NCI-H82 (cell line): ENCODE data around the gene CEACAM4.
"Not testable (repeated sequence)": the region's sequence is repeated elsewhere in the genome, so short reads cannot be mapped to it uniquely, and the experiment has no call there.

Experiments used
- DNase-seq: peaks from one replicate; lab custom pipeline; 2025; lab: John Stamatoyannopoulos, UW

CEACAM4 gene

GRCh38 chr19:41626877-41627276 is at the start of gene CEACAM4:
Gene CEACAM4, minus strand, starts transcription at chr19:41627074. Its CDS starts 111 bp downstream, at chr19:41626963.
- DNase-seq = no peak

DNA sequence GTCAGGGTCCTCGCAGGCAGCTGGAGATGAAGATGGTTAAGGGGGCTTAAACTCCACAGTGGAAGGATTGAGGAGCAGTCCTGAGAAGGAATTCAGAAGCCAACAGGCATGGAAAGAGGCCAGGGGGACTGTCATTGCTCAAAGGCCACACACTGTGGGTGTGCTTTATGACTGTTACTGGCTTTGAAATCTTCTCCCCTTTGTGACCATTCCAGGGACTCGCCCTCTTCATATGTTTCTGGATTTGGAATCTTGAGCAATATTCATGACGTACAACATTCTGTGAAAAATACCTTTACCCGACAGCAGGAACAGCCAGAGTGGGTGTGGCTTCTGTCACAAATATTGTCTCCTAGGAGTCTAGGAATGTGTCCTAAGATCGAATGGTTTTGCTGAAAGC is 44.6 kb upstream of the CEACAM4 start:
- no peak for DNase-seq

DNA sequence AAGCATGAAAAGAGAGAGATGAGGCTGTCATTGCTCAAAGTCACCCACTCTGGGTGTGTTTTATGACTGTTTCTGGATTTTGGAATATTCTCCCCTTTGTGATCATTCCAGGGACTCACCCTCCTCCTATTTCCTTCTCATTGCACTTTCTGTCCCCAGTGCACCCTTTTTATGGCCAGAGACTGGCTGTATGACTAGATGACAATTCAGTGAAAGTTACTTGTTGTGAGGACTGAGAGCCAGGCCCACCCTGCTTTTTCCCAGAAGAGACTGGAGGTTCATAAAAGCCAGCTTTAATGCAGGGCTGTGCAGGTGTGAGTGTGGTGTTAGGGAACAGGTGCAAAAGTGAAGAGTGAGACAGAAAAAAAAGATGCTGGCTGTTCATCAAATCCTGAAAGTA is 43.9 kb upstream of the CEACAM4 start:
- no peak for DNase-seq

GRCh38 chr19:41668315-41668714 is 41.4 kb upstream of the CEACAM4 start:
- DNase-seq = no peak

DNA sequence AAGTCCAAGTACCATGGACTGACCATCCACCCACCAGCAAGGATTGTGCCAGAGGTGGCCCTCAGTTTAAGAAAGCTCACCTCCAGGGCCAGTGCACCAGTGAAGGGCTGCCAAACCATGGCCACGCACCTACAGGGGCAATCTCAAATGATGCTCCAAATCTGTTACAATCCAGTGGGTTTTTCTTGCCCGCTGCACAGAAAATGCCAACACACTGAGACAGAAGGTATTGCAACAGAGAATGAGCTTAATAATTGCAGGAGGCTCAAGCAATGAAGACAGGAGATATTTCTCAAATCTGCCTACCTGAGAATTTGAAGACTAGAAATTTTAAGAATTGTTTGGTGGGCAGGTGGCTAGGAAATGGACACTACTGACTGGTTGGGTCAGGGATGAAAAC is 39.2 kb upstream of the CEACAM4 start:
- no peak for DNase-seq

DNA sequence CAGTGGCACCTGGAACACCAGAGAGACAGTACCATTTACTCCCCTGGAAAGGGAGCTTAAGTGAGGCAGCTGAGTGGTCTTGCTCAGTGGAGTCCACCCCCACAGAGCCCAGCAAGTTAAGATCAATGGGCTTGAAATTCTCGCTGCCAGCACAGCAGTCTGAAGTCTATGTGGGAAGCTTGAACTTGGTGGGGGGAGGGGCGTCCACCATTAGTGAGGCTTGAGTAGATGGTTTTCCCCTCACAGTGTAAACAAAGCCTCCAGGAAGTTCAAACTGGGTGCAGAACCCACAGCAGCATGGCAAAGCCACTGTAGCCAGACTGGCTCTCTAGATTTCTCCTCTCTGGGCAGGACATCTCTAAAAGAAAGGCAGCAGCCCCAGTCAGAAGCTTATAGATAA is 30.3 kb upstream of the CEACAM4 start:
- no peak for DNase-seq

- DNase-seq = not testable (repeated sequence)
These were observed 29.9 kb upstream of the CEACAM4 start for GRCh38 chr19:41656756-41657155.

DNA sequence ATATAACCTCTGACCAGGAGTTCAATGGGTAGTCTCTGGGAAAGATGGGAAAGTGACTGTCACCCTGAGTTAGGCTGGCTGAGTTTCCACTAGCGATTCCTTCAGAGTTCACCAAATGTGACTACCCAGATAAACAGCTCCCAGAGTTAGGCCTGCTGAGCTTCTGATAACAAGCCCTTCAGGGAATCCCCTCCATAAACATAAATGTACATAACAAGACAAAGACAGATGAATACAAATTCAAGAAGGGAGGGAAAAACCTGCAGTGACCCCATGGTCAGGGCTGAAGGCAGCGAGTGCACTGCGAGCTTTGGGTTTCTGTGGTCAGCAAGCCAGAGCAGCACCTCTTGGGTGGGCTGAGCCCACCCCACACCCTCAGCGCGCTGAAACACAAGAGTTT is 25.4 kb upstream of the CEACAM4 start:
- DNase-seq = no peak

DNA sequence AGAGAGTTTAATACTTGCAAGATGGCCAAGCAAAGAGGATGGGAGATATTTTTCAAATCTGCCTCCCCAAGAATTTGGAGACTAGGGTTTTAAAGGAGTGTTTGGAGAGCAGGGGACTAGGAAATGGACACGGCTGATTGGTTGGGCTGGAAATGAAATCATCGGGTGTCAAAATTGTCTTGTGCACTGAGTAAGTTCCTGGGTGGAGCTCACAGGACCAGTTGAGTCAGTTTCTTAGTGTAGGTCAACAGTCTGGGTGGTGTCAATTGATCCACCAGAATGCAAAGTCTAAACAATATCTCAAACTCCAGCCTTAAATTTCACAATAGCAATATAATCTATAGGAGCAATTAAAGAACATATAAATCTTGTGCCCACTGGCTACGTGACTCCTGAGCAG is 23.0 kb upstream of the CEACAM4 start:
- DNase-seq = no peak

- DNase-seq = peak; percentile 21
These were observed 19.8 kb upstream of the CEACAM4 start for GRCh38 chr19:41646589-41647204.

DNA sequence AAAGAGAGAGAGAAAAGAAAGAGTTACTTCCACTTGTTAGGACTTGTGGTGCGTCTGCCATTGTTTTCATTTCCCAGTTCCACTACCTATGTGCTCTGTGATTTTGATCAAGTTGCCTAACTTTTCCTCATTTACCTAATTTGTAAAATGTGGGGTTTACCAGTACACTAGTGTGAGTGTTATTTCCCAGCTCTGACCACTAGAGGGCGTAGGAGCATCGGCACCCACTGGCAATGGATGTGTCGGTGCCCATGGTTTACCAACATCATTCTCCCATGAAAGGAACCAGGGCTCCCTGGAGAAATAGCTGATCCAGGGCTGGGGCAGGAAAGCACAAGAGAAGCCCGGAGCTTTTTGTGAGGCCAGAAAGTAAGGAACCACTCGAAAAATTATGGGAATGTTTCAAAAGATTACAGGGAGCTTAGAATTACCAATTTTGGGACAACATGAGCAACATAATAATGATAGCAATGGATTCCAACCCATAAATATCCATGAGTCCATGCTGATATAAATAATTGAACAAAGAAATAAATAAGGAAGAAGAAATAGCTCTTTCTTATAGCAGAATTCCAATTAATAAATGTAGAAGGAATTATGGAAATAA is 15.1 kb upstream of the CEACAM4 start:
- DNase-seq = peak; percentile 79

DNA sequence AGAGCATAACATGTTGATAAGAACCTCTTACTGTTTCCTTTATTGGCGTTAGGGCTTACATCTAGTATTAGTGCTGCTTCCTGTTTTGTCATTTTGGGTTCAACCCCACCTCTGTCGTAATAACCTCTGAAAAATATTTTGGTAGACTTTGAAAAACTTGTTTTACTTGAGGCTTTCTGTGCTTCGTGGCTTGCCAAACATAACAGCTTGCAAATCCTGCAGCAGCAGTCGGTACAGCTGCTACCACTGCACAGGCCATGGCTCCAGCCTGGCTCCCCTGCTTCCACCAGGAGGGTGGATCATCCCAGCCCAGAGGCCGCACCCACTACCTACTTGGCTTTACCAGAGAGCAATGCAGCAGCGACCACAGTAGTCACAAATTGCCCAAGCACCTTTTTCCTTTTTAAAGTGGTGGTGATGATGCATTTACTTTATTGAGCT is 11.8 kb upstream of the CEACAM4 start:
- DNase-seq = no peak

- DNase-seq = no peak
These were observed 10.6 kb upstream of the CEACAM4 start for GRCh38 chr19:41637484-41637883.

DNA sequence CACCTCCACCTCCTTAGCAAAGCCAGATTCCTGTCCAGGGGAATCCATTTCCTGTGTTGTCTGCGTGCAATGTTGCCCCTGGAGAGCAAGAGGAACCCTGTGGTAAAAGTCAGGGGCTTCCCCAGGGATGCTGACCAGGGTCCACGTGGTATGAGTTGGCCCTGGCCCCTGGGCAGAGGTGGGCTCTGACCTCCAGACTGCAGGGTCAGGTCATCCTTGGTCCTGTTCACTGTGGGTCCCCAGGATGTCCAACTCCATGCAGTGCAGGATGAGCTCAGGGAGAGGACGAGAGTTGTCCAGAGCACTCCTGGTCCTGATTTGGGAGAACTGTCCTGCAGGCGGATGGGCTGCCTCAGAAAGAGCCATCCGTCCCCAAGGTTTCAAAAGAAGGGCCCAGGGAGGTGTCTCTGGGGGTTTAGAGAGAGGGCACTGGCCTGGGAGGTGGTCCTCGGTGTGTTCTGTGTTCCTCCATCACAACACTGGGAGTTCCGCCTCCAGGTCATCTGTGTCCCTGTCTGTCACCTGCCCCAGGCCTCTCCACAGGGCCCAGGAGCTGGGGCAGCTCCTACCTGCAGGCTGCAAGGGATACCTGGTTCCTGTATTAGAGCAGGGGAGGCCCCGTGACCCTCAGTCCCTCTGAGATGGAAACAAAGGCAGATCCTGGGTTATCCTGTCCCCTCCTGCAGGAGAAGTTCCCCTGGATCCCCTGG is 1.2 kb upstream of the CEACAM4 start:
- no peak for DNase-seq

GRCh38 chr19:41626278-41626677 is 596 bp downstream of the CEACAM4 start:
- DNase-seq = no peak

DNA sequence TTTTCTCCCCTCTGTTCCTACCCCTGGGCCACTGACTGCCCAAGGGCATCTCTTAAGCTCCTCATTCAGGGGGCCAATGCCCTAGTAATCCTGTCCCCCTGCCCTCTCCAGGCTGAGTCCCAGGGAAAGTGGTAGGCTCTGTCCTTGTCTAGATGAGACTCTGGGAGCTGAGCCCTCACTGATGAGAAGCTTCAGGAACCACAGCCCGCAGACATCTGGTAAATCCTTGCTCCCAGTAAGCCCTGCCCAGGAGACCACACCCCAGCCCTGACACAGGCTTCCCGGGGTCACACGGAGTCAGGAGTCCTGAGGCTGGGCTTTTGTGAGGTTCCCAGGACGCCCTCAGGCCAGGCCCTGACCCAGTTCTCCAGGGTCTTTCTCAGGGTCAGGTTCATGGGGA is 1.9 kb downstream of the CEACAM4 start:
- no peak for DNase-seq

- no peak for DNase-seq
These were observed 2.4 kb downstream of the CEACAM4 start for GRCh38 chr19:41624515-41624914.

GRCh38 chr19:41623360-41623759 is 3.5 kb downstream of the CEACAM4 start:
- DNase-seq = no peak

- no peak for DNase-seq
These were observed 5.2 kb downstream of the CEACAM4 start for GRCh38 chr19:41621654-41622053.

DNA sequence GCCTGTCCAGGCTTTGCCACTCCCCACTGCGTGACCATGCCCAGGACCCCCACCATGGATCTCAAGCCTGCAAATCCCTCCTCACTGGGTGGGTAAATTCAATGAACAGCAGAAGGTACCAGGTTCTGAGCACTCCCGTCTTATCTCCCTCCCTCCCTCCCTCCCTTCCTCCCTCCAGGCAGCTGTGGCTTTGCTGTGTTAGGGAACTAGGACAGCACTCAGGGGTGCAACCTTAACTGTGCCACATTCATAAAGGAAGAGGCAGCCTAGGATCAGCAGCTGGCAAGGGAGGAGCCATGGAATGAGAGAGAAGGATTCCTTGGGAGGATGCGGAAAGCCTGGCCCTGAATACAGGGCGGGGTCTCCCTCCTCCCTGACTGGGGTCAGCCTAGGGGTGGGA is 5.6 kb downstream of the CEACAM4 start:
- DNase-seq = no peak

- no peak for DNase-seq
These were observed 6.7 kb downstream of the CEACAM4 start for GRCh38 chr19:41620171-41620570.

DNA sequence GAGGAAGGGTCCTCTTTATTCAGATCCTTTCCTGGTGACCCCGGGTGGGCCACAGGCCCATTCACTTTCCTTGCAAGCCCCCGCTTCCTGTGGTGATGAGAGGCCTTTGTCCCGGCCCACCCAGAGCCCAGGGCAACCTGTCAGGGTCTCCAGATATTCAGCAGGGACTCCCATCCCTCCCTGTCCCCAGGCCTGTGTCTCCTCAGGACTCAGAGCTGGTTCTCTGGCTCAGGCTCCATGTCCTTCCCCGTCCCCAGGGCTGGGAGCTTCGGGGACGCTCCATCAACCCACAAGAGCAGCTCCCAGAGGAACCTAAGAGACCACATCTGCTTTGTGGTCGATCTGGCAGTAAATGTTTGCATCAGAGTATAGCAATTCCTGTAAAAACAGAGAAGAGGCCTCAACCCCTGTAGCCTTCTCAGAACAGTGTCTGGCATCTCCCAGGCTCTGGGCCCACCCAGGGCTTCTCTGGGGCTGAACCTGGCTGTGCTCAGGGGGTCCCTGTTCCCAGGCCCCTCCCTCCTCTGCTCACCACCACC is 7.8 kb downstream of the CEACAM4 start:
- no peak for DNase-seq
